ENCODE results near the gene RLN2.
"Not testable (repeated sequence)": the region's sequence is repeated elsewhere in the genome, so short reads cannot be mapped to it uniquely, and the experiment has no call there.

Gene RLN2, protein sequence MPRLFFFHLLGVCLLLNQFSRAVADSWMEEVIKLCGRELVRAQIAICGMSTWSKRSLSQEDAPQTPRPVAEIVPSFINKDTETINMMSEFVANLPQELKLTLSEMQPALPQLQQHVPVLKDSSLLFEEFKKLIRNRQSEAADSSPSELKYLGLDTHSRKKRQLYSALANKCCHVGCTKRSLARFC

DNA sequence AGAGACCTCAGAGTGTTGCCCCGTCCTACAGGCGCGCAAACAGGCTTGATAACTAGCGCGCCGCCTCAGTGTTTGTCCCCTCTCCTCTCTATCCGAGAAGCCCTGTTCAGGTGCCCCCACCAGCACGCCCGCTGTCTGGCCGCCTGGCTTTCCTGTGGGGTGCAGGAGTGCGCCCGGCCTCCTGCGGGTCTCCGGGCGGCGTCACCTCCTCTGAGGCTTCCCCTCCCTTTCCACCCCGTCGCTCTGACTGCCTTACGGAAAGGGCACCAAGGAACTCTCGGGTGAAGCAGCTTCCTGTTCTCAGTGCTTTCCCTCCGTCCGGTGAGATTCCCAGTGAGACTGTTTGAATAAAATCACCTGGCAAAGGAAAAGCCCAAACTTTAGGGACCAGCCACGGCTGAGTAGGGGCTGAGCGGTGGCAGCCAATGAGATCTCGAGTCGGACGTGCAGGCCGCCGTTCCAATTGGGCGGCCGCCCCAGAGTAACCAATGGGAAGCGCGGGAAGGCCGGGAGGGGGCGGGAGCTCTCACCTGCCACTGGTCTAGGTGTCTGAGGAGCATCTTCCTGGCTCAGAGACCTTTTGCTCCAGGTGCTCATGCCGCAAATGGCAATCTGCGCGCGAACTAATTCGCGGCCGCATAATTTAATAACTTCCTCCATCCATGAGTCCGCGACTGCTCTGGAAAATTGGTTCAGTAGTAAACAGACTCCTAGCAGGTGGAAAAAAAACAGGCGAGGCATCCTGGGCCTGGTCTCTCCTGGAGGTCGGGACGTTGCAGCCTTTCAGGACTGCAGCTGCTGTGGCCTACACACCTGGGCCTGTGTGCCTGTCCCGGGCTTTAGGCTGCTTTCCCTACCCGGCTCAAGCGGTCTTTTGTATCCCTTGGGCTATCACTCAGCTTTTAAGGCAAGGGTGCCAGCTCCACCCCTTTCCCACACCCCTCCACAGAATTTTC lies at the start of gene RLN2:
RLN2 (minus strand) TSS at position 877 of the 956 bp plus-strand sequence; CDS start at position 741, 136 bp downstream.
- DNase-seq, result not testable (repeated sequence)

DNA sequence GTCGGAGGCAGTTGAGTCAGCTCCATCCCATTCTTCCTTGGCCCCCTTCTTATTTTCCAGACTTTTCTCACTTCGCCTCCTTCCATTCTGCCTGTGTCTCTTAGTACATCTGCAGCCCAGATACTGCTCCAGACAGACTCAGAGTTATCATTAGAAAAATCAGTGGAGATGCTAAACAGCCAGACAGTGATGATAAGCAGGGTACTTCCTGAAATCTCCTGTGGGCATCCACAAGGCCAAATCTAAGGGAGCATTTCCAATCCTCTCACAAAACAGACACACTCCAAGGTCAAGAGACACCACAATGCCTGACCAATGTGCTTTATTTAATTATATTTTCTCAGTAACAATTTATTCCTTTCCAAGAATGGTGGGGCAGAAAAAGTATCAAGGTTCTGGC lies 49.7 kb upstream of the RLN2 start:
- DNase-seq, result no peak

DNA sequence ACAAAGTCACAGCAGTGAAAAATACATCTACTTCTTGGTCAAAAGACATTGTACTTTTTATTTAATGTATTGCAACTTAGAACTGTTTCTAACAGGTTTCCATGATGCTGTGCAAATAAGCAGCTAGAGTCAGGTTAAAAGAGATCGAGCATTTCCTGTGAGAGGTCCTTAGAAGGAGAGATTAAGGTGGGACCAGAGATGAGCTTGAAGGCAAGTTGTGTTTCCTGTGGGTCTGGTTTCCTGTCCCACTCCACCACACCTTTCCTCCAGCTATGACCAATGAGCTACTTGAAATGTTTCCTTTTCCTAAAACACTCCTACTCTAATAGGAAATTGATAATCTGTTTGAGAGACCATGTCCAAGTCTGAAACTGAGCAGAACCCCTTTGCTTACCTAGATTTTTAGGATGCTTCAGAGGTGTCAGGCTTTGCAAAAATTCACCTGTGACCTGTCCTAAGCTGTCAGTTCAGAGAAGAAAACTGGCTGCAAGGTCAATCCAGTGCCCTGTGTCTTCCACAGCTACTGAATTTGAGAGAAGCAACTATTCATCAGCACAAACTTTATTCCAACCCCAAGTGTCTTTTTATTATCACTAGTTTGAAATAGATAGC lies 48.2 kb upstream of the RLN2 start:
- no peak for DNase-seq

DNA sequence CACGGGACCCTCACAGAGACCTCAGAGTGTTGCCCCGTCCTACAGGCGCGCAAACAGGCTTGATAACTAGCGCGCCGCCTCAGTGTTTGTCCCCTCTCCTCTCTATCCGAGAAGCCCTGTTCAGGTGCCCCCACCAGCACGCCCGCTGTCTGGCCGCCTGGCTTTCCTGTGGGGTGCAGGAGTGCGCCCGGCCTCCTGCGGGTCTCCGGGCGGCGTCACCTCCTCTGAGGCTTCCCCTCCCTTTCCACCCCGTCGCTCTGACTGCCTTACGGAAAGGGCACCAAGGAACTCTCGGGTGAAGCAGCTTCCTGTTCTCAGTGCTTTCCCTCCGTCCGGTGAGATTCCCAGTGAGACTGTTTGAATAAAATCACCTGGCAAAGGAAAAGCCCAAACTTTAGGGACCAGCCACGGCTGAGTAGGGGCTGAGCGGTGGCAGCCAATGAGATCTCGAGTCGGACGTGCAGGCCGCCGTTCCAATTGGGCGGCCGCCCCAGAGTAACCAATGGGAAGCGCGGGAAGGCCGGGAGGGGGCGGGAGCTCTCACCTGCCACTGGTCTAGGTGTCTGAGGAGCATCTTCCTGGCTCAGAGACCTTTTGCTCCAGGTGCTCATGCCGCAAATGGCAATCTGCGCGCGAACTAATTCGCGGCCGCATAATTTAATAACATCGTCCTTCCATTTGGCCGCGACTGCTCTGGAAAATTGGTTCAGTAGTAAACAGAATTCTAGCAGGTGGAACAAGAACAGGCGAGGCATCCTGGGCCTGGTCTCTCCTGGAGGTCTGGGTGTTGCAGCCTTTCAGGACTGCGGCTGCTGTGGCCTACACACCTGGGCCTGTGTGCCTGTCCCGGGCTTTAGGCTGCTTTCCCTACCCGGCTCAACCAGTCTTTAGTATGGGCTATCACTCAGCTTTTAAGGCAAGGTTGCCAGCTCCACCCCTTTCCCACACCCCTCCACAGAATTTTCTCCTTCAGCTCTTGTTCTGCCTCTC lies 34.8 kb upstream of the RLN2 start, which contains the start of gene RLN1:
RLN1 (minus strand) TSS at position 885 of the 990 bp plus-strand sequence; CDS start at position 755, 130 bp downstream.
- not testable (repeated sequence) for DNase-seq

DNA sequence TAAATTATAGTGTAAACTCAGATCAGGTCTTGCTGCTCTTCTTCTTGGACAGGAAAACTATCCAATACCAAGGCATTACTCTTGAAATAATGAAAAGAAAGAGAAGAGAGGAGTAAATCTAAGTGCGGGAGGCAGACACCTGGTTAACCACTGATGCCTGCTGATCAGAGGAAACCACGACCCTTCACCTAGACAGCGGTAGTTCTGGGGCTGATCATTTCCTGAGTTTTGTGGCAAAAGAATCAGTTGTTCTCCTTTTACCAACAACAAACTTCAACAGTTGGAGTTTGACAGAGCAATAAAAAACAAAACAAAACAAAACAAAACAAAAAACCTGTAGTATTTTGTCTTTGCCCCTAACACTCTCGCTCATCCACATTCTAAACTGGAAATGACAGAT lies 32.2 kb upstream of the RLN2 start:
- no peak for DNase-seq

DNA sequence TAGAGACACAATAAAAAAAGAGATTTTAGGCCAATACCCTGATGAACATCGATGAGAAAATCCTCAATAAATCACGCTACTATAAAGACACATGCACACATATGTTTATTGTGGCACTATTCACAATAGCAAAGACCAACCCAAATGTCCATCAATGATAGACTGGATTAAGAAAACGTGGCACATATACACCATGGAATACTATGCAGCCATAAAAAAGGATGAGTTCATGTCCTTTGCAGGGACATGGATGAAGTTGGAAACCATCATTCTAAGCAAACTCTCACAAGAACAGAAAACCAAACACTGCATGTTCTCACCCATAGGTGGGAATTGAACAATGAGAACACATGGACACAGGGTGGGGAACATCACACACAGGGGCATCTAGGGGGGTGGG lies 26.8 kb upstream of the RLN2 start:
- not testable (repeated sequence) for DNase-seq

DNA sequence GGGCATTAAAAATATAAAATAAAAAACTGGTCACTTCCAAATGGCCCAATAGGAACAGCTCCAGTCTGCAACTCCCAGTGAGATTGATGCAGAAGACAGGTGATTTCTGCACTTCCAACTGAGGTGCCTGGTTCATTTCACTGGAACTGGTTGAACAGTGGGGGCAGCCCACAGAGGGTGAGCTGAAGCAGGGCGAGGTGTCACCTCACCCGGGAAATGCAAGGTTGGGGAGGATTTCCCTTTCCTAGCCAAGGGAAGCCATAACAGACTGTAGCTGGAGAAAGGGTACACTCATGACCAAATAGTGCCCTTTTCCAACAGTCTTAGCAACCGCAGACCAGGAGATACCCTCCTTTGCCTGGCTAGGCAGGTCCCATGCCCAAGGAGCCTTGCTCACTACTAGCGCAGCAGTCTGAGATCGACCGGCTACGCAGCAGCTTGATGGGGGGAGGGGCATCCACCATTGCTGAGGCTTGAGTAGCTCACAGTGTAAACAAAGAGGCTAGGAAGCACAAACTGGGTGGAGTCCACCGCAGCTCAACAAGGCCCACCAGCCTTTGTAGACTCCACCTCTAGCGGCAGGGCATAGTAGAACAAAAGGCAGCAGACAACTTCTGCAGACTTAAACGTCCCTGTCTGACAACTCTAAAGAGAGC lies 22.5 kb upstream of the RLN2 start:
- DNase-seq, result no peak

DNA sequence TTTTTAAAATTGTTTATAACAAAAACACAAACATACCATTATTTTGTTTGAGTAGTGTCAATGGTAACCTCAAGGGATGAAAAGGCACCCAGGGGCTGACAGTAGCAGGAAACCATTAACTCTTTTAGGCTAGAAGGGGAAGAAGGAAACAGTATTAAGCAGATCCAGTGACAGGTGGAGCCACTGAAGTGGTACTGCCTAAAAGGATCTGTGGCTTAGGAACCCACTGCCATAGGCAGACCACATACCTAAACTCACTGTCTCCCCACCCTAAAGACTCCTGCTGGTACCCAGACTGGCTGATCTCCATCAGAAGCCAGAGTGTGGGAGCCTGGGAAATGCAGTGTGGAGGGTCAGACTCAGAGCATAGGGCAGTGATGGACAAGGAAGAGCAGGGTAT lies 21.7 kb upstream of the RLN2 start:
- DNase-seq, result no peak

DNA sequence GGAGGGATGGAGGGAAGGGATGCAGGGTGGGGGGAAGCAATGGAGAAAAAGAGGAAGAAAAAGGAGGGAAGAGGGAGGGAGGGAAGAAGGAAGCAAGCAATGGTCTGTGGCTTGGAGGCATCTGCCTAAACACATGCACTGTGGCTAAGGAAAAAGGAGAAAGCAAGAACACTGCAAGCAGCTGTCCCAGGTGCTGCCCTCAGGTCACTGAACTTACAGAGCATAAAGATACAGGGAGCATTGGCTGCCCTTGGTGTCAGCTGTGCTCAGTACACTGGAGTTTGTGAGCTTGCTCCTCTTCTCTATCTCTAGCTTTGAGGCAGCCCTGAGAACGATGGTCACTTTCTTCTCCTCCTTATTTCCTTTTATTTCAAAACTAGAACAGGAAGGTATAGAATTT lies 17.1 kb upstream of the RLN2 start:
- DNase-seq, result not testable (repeated sequence)

DNA sequence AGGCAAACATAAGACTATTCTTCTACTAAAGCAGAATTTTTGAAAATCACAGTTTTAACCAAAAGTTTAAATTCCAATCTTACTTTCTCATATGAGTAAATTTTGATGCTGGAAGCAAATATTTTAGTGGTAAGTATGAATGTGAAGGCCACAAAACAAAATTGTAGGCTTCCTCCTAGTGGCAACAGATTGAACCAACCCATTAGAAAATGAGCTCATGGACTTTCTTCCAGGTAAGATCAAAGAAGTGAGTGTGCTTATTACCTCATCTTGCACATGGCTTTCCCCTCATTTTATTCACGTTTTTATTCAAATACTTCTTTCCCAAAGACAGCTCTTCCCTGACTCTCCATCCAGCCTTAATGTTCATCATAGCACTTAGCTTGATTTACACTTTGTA lies 16.5 kb upstream of the RLN2 start:
- no peak for DNase-seq

DNA sequence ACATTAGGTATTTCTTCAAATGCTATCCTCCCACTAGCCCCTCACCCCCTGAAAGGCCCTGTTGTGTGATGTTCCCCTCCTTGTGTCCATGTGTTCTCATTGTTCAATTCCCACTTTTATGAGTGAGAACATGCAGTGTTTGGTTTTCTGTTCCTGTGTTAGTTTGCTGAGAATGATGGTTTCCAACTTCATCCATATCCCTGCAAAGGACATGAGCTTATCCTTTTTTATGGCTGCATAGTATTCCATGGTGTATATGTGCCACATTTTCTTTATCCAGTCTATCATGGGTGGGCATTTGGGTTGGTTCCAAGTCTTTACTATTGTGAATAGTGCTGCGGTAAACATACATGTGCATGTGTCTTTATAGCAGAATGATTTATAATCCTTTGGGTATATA lies 11.9 kb upstream of the RLN2 start:
- DNase-seq, result not testable (repeated sequence)

DNA sequence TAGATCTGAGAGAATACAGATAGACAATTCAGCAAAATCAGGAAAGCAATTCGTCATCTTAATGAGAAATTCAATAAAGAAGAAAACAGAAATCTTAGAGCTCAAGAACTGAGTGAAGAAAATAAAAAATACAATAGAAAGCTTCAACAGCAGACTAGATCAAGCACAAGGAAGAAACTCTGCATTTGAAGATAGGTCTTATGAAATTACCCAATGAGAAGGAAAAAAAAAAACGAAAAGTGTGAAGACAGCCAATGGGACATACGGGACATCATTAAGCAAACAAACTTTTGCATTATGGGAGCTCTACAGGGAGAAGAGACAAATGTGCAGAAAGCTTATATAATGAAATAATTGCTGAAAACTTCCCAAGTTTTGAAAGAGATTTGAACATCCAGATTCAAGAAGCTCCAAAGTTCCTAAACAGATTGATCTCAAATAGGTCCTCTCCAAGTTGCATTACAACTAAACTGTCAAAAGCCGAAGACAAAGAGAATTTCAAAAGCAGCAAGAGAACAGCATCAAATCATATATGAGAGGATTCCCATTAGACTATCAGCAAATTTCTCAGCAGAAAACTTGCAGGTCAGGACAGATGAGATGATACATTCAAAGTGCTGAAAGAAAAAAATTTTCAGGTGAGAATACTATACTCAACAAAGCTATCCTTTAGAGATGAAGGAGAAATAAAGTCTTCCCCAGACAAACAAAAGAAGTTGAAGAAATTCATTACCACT lies 10.8 kb upstream of the RLN2 start:
- no peak for DNase-seq

DNA sequence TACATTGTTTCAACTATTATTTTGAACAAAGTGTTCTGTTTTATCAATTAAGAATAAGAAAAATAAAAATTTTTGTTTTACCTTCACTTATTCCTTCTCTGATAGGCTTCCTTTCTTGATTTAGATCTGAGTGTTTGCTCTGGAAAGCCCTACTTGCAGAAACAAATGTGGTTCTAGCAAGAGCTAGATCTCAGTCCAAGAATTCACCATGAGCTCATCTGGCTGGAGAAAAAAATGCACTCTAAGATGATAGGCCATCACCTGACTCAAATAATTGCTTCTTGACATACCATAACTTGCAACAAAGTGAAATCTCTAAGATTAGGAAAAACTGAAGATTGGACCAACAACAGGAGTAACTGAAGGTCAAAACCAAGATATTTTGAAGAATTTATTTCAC lies 6.3 kb upstream of the RLN2 start:
- no peak for DNase-seq

DNA sequence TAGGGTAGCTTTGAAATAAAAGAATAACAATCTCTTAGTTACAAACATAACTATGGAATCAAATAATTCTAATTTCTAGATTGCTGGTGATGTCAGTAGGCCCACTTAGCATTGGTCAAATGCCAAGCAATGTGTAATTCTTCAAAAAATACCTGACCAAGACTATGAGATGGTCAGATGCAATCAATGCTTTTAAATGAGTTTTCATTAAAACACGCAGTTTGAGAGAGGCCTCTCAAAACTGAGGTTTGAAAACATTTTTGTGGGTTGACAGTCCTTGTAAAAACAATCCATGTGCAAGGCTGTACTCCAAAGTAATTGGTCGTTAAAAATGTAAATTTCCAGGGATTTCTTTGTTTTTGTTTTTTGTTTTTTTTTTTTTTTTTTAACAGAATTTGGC lies 1.2 kb upstream of the RLN2 start:
- DNase-seq, result no peak

DNA sequence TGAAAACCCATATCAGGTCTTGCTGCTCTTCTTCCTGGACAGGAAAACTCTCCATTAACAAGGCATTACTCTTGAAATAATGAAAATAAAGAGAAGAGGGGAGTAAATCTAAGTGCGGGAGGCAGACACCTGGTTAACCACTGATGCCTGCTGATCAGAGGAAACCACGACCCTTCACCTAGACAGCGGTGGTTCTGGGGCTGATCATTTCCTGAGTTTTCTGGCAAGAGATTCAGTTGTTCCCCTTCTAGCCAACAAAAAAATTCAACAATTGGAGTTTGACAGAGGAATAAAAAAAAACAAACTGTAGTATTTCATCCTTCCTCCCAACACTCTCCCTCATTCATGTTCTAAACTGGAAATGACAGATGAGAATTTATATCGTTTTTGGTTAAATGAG lies 3.0 kb downstream of the RLN2 start:
- no peak for DNase-seq

DNA sequence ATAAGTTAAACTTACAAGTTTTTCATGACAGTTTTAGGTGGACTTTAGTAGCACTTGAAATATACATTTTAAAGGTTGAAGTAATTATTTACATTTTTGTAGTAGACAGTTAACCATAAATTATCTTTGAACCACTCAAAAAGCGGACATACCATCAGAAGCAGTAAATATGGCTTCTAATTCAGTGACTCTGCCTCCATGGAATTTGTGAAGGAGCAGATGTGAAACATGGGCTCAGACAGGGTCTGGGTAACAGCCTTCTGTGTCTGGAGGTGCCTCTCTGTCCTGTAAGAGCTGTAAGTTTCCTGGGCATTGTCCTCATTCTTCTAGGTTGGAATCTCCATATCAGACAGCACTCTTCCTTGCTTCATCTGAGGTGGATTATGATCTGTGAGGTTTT lies 12.4 kb downstream of the RLN2 start:
- DNase-seq, result no peak

DNA sequence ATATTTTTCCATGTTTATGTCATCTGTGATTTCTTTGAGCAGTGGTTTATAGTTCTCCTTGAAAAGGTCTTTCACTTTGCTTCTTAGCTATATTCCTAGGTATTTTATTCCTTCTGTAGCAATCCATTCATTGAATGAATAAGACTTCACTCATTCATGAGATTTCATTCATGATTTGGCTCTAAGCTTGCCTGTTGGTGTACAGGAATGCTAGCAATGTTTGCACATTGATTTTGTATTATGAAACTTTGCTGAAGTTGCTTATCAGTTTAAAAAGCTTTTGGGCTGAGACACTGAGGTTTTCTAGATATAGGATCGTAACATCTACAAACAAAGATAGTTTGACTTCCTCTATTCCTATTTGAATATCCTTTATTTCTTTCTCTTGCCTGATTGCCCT lies 15.9 kb downstream of the RLN2 start:
- no peak for DNase-seq

DNA sequence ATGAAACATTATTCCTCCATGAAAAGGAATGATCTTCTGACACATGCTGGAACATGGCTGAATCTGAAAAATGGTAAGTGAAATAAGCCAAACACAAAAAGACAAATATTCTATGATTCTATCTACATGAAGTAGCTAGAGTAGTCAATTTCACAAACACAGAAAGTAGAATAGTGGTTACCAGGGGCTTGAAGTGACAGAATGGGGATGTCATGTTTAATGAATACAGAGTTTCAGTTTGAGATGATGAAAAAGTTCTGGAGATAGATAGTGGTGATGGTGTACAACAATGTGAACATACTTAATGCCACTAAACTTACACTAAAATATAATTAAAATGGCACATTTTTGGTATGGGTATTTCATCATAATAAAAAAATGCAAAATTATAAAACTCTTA lies 18.3 kb downstream of the RLN2 start:
- no peak for DNase-seq

DNA sequence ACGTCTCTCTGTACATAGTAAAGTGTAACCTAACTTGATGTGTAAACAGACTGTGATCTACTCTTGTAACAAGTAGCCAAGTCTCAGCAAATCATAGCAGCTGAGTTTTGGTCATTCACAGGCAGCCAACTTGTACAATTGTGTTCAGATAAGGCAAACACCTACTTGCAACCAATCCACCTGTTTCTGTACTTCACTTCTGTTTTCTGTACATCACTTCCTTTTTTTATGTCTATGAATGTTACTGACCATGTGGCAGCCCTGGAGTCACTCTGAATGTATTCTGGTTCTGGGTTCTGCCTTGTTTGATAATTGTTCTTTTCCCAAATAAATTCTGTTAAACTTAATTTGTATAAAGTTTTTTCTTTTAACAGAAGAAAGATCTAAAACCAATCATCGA lies 26.0 kb downstream of the RLN2 start:
- DNase-seq, result no peak

DNA sequence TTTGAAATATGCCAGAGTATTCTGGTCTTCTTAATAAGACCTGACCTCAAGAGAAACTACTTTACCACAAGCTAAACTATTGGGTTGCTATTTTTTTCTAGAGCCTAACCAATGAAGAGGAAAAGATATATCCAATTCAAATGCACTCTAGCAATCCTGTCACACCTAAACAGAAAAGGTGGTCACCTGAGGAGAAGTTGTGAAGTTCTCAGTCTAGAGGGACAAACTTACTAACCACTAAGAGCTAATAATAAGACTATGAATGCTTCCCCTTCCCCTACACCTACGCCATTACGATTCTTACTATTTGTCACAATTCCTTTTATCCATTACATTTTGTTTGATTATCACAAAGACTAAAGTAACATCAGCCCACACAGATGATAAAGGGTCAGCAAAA lies 29.7 kb downstream of the RLN2 start:
- DNase-seq, result no peak

DNA sequence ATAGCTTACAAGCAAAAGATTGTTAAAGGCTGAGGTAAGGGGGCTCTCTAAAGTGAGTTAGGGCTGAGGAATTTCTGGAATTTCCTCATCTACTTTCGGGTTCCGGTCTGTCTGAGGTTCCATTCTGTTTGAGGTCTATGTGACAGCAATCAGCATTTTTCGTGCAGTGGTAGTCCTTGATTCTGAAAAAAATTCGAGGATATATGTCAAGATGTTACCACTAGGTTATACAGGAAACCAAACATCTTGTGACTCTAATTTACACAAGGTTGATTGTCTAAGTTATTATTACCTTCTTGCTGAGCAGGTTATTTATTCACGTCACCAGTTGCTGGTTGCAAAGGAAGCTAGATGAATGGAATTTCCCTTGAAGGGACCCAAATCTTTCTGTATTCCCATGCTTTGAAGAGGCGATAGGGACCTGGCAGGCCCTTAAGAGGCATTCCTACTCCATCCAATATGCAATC lies 35.2 kb downstream of the RLN2 start:
- DNase-seq, result no peak
